GM10266 (cell line): ENCODE results near the gene STX18.
"Not testable (repeated sequence)": the region's sequence is repeated elsewhere in the genome, so short reads cannot be mapped to it uniquely, and the experiment has no call there.

Experiments used
- DNase-seq: peaks from one replicate; pipeline ENCODE4 v3.0.0; 2012; ENCODE audit errors: extremely low spot score
- CTCF ChIP-seq: IDR thresholded peaks from 2 replicates; pipeline ENCODE4 v1.5.1; 2012; ENCODE audit warnings: mild to moderate bottlenecking, low read depth; ENCODE audit not compliant: control insufficient read depth, insufficient read depth; ENCODE audit errors: missing control alignments

Gene STX18

GRCh38 chr4:4507923-4508322 is 33.9 kb downstream of the STX18 start:
- DNase-seq: peak; percentile 10
- peak; percentile 40 for TF ChIP-seq CTCF

GRCh38 chr4:4507403-4507802 is 34.4 kb downstream of the STX18 start:
- TF ChIP-seq CTCF: no peak
- no peak for DNase-seq

- DNase-seq: no peak
- no peak for TF ChIP-seq CTCF
Measured at GRCh38 chr4:4506961-4507360, 34.9 kb downstream of the STX18 start.

- not testable (repeated sequence) for DNase-seq
Measured at GRCh38 chr4:4505211-4505610, 36.6 kb downstream of the STX18 start.

GRCh38 chr4:4504783-4505182 is 37.1 kb downstream of the STX18 start:
- no peak for TF ChIP-seq CTCF
- no peak for DNase-seq

GRCh38 chr4:4502694-4503311 is 39.0 kb downstream of the STX18 start:
- no peak for TF ChIP-seq CTCF
- no peak for DNase-seq

- no peak for TF ChIP-seq CTCF
- no peak for DNase-seq
Measured at GRCh38 chr4:4501679-4502078, 40.2 kb downstream of the STX18 start.
